ENCODE measurements around the gene ALG1L2.
"Not testable (repeated sequence)": the region's sequence is repeated elsewhere in the genome, so short reads cannot be mapped to it uniquely, and the experiment has no call there.

The ALG1L2 gene

DNA sequence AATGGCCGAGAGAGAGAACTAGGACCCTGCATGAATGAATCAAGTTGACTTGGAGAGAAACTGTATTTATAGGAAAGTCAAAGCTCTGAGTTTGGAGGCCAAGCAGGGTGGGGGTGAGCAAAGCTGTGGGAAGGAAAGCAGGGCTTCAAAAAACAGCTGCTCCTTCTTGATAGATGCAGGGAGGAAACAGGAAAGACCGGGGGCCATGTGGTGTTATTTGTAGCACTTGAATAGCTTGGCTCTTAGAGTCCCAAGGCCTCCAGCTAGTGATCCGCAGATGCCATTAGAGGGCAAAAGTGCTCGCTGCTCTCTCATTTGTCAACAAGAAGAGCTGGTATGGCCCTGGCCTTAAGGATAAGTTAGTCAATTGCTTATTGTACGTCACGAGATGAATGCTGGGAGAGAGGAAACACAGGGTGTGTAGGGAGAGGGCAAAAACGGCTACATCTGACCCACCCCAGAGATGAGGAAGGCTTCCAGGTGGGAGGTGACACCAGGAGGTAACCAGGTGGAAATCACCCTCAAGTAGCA is at the start of gene ALG1L2:
TSS of gene ALG1L2 (plus strand) at position 481 of the 531 bp plus-strand sequence. CDS start 186 bp downstream, outside the sequence.
- DNase-seq, result no peak

DNA sequence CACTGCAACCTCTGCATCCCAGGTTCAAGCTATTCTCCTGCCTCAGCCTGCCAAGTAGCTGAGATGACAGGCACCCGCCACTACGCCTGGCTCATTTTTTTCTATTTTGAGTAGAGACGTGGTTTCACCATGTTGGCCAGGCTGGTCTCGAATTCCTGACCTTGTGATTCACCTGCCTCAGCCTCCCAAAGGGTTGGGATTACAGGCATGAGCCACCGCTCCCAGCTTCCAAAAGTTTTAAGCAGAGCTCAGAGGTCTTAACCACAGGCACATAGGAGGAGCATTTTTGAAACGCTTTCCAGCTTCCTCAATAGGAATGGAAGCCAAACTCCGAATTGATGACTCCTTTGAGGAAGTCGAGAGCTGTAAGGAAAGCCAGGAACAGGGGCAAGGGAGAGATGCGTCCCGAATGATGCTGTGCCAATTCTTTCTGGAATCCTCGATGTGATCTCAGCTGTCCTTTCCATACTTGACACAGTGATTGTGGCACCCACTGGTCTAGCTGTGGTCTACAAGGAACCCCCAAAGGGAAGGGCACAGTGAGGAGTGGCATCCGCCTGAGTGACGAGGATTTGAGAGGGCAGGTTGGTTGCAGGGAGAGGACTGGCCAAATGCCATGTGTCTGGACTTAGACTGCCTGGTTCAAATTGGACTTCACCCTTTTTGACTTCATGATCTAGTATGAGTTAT is 44.4 kb upstream of the ALG1L2 start:
- DNase-seq, result not testable (repeated sequence)

DNA sequence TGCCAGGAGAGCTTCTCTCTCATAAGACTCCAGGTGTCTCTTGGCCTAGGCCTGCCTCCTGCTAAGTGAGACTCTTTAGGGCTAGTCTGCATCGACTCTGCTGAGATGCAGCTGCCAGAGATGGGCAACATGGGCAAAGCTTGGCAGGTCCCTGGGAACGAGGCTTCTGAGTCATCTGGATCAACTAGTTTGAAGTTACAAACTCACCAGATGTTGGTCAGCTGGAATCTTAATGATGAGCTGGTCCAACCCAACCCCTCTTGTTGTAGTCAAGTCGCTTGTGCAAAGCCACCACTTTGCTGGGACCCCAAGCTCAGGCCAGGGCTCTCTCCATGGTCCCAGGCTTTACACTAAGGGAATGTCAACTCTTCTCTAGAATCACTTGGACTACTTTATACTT is 38.9 kb upstream of the ALG1L2 start:
- DNase-seq, result not testable (repeated sequence)

- not testable (repeated sequence) for DNase-seq
Observed at GRCh38 chr3:130043658-130044057, 38.0 kb upstream of the ALG1L2 start.

DNA sequence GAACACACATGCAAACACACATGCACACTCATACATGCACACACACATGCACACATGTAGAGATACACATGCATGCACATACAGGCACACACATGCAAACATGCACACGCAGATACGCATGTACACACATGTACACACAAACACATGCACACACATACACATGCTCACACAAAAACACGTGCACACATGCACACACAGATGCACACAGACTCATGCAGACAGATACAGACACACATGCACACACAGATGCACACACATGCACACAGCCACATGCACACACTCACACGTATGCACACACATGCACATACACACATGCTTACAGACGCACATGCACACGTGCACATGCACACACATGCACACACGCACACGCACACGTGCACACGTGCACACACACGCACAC is 37.3 kb upstream of the ALG1L2 start:
- no peak for DNase-seq

- no peak for DNase-seq
Observed at GRCh38 chr3:130048726-130049125, 32.9 kb upstream of the ALG1L2 start.

DNA sequence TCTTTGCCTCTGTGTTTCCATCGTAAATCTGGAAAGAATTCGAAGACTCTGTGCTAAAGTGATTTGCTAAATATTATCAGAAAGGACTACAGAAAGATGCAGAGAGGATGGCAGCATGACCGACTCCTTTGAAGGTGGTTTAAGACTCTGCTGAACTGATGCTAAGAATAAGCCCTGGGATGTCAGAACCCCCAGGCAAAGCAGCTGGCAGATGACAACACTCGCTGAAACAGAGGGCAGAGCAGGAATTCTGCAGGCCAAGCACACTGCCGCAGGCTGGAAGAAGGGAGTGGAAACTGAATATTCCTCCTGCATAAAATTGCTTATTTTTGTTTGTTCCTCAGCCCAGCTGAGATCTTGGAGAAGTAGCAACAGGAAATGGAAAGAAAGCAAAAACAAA is 29.3 kb upstream of the ALG1L2 start:
- not testable (repeated sequence) for DNase-seq

DNA sequence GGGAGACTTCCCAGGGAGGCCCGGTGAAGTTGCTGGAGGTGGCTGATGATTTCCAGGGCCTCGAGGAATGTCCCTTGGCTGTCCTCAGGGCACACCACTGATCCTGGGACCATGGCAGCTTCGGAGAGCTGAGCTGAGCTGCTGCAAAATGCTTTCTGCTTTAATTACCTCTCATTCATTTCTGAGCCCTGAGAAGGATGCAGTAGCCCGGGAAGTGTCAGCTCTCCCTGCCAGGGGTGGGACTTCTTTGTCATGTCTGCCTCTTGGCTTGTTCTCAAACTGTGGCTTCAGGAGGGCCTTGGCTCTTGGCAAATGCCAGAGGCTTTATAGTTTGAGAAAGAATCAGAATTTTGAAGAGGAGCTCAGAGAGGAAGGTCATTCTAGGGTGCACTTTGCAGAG is 28.7 kb upstream of the ALG1L2 start:
- not testable (repeated sequence) for DNase-seq

DNA sequence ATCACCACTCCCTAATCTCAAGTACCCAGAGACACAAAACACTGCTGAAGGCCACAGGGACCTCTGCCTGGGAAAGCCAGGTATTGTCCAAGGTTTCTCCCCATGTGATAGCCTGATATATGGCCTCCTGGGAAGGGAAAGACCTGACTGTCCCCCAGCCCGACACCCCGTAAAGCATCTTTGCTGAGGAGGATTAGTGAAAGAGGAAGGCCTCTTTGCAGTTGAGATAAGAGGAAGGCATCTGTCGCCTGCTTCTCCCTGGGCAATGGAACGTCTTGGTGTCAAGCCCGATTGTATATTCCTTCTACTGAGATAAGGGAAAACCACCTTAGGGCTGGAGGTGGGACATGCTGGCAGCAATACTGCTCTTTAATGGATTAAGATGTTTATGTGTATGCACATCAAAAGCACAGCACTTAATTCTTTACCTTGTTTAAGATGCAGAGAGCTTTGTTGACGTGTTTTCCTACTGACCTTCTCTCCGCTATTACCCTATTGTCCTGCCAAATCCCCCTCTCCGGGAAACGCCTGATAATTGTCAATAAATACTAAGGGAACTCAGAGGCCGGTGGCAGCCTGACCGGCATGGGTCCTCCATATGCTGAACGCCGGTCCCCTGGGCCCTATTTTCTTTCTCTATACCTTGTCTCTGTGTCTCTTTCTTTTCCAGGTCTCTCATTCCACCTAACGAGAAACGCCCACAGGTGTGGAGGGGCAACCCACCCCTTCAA is 23.9 kb upstream of the ALG1L2 start:
- DNase-seq, result not testable (repeated sequence)

GRCh38 chr3:130058267-130058657 is 23.4 kb upstream of the ALG1L2 start:
- not testable (repeated sequence) for DNase-seq

DNA sequence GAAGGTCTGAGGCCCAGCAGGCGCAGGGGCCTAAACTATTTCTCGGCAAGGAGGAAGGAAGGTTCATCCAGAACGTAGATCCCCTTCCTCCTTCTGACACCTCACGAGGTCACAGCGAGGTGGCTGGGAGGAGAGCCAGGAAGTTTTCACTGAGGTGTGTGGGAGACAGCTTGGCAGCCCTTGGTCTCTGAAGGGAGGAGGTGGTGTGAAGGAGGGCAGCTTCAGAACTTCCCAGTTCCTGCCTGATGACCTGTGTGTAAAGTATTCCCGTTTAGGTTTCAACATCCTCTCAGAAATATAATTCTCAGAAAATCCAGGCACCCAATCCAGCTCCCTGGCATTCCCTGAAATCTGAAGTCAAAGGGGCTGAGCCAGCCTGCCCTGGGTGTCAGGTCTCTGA is 22.9 kb upstream of the ALG1L2 start:
- DNase-seq, result not testable (repeated sequence)

DNA sequence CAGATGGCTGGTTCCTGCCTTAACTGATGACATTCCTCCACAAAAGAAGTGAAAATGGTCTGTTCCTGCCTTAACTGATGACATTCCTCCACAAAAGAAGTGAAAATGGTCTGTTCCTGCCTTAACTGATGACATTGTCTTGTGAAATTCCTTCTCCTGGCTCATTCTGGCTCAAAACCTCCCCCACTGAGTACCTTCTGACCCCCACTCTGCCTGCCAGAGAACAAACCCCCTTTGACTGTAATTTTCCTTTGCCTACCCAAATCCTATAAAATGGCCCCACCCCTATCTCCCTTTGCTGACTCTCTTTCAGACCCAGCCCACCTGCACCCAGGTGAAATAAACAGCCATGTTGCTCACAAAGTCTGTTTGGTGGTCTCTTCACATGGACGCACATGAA is 22.5 kb upstream of the ALG1L2 start:
- DNase-seq, result not testable (repeated sequence)

GRCh38 chr3:130073582-130073981 is 8.0 kb upstream of the ALG1L2 start:
- DNase-seq, result no peak

- DNase-seq, result no peak
Observed at GRCh38 chr3:130077636-130078035, 4.0 kb upstream of the ALG1L2 start.

DNA sequence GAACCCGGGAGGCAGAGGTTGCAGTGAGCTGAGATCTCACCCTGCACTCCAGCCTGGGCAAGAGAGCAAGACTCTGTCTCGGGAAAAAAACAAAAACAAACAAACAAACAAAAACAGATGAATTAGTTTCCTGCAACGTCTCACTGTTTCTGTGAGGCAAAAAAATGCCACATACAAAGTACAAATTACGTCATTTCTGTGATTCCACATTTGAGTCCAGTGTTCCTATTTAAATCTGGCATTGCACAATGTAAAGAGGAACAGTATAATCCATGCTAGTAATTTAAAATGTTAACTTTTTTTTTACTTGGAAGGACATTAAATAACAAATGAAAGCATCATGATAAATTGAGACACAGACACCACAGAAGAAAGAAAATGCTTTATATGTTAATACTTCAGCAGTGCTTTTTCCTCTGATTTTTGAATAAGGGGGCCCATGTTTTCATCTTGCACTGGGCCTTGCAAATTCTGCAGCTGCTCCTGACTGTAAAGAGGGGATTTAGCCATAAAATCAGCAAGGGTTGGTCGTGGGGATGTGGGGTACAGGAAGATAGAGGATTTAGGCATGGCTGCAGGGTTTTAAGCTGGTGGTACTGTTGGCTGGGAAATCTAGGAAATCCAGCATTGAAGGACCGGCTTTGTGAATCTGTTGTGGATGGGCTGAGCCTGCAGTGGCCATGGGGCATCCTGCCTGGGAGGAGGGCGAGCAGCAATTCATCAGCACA is 1.9 kb downstream of the ALG1L2 start:
- not testable (repeated sequence) for DNase-seq

DNA sequence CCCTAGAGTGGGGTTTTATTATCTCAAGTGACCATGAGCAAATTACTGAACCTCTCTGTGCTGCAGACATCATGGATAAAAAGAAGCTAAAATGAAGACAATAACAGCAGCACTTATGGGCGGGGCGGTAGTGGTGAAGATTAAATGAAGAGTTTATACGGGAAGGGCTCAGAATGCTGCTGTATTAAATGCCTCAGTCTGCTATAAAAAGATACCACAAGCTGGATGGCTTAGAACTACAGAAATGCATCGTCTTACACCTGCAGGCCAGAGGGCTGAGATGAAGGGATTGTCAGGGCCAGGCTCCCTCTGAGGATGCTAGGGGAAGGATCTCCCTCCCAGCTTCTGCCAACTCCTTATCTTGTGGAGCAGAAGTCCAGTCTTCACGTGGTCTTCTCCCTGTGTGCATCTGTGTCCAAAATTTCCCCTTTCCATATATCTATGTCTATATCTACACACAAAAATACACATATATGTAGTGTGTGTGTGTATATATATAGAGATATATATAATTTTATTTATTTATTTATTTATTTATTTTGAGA is 2.9 kb downstream of the ALG1L2 start:
- DNase-seq, result no peak

DNA sequence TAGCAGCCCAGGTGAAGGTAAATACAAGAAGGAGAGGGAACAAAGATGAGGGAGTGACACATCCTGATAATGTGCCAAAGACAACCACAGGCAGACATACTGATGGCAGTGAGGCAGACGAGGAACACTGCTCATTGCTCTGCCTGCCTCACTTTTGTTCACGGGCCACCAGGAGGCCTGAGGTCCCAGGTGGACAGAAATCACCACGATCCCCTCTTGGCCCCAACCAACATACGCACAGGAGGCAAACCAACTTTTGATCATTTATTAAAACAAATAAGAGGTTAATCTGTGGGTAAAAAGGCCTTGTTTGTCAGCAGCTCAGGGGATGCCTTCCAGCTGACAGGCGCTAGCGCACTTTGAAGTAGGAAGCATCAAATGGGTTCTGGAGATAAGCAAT is 4.2 kb downstream of the ALG1L2 start:
- DNase-seq, result no peak

DNA sequence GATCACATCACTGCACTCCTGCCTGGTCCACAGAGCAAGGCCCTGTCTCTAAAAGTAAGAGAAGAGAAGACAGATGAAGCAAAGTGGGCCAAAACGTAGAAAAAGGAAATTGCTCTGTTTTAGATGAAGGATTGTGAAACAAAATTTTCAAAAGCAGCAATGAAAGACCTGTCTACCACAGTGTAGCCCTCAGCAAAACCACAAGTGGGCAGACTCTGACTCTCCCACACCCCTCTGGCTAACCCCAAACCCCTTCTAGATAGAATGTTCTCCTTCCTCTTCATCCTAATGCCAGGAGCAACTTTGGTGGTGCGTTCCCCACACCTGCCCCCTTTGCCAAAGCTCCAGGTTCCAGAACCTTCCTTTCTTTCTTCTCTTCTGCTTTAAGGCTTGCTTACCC is 5.0 kb downstream of the ALG1L2 start:
- DNase-seq, result not testable (repeated sequence)

DNA sequence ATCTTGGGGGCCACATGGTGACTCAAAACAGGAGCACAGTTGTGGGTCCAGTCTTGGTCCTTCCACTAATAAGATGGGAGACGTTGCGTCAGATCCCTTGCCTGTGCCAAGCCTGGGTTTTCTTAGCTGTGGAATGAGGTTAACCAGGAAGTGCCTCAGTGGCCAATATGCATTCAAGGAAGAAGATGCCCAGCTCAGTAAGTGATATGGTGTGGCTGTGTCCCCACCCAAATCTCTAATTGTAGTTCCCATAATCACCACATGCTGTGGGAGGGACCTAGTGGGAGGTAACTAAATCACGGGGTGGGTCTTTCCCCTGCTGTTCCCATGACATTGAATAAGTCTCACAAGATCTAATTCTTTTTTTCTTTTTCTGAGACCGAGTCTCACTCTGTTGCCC is 6.4 kb downstream of the ALG1L2 start:
- no peak for DNase-seq

GRCh38 chr3:130090681-130091080 is 9.1 kb downstream of the ALG1L2 start:
- DNase-seq, result not testable (repeated sequence)

GRCh38 chr3:130091958-130092357 is 10.3 kb downstream of the ALG1L2 start:
- no peak for DNase-seq

- no peak for DNase-seq
Observed at GRCh38 chr3:130093741-130094391, 12.2 kb downstream of the ALG1L2 start.

Data from activated naive CD4-positive, alpha-beta T cell treated with anti-CD3 and anti-CD28 coated beads, Interleukin-2, amount 50 U/mL, for 16 hours (primary cell).